ENCODE measurements around the gene NAV3. TPM values are rescaled to one million over a fixed set of nuclear protein-coding genes. Genes with fewer than 3 reads are reported as not detected.

NAV3 gene
- total RNA-seq, 2 experiments from 2014 or later = not detected

- H3K27me3 Mint-ChIP-seq (ENCODE audit: low read depth) = no peaks in the 10 kb centered on the region
- H3K27ac Mint-ChIP-seq = no peak overlapping the region
- H3K36me3 Mint-ChIP-seq (ENCODE audit: low read depth) = no peaks in the 10 kb centered on the region
- no peak for DNase-seq
- peaks cover 6% of the 10 kb centered on the region for H3K9me3 Mint-ChIP-seq
- intact Hi-C loops (cut with micrococcal nuclease) = no loop called here
- H3K4me1 Mint-ChIP-seq (ENCODE audit: low read depth) = no peaks in the 10 kb centered on the region
- CTCF ChIA-PET = no interaction called here
- H3K4me3 Mint-ChIP-seq = no peak overlapping the region
Observed at GRCh38 chr12:78038986-78039385, 208.3 kb downstream of the NAV3 start.

- Mint-ChIP-seq H3K36me3 (ENCODE audit: low read depth) (no peaks in the 10 kb centered on the region), H3K27ac (no peak overlapping the region), H3K9me3 (peaks cover 12% of the 10 kb centered on the region), H3K27me3 (ENCODE audit: low read depth) (no peaks in the 10 kb centered on the region), H3K4me1 (ENCODE audit: low read depth) (no peaks in the 10 kb centered on the region), H3K4me3 (no peak overlapping the region)
- CTCF ChIA-PET = no interaction called here
- intact Hi-C loops (cut with micrococcal nuclease) = no loop called here
- DNase-seq = no peak
Observed at GRCh38 chr12:78040111-78040510, 209.4 kb downstream of the NAV3 start.

- H3K27me3 Mint-ChIP-seq (ENCODE audit: low read depth) = no peaks in the 10 kb centered on the region
- no peaks in the 10 kb centered on the region for H3K4me1 Mint-ChIP-seq (ENCODE audit: low read depth)
- CTCF ChIA-PET = no interaction called here
- H3K9me3 Mint-ChIP-seq = peaks cover 18% of the 10 kb centered on the region
- H3K27ac Mint-ChIP-seq = no peak overlapping the region
- DNase-seq = no peak
- no peak overlapping the region for H3K4me3 Mint-ChIP-seq
- intact Hi-C loops (cut with micrococcal nuclease) = no loop called here
- H3K36me3 Mint-ChIP-seq (ENCODE audit: low read depth) = no peaks in the 10 kb centered on the region
Observed at GRCh38 chr12:78050790-78051189, 220.1 kb downstream of the NAV3 start.

- CTCF ChIA-PET = no interaction called here
- H3K27ac Mint-ChIP-seq = no peak overlapping the region
- no peaks in the 10 kb centered on the region for H3K9me3 Mint-ChIP-seq
- no peaks in the 10 kb centered on the region for H3K4me1 Mint-ChIP-seq (ENCODE audit: low read depth)
- no peaks in the 10 kb centered on the region for H3K36me3 Mint-ChIP-seq (ENCODE audit: low read depth)
- intact Hi-C loops (cut with micrococcal nuclease) = no loop called here
- DNase-seq = no peak
- no peaks in the 10 kb centered on the region for H3K27me3 Mint-ChIP-seq (ENCODE audit: low read depth)
- H3K4me3 Mint-ChIP-seq = no peak overlapping the region
Observed at GRCh38 chr12:78055545-78055944, 224.9 kb downstream of the NAV3 start.

GRCh38 chr12:78057075-78057474 lies 226.4 kb downstream of the NAV3 start:
- intact Hi-C loops (cut with micrococcal nuclease) = no loop called here
- no peaks in the 10 kb centered on the region for H3K9me3 Mint-ChIP-seq
- CTCF ChIA-PET = no interaction called here

GRCh38 chr12:78060186-78060585 lies 229.5 kb downstream of the NAV3 start:
- H3K27ac Mint-ChIP-seq = no peak overlapping the region
- no peaks in the 10 kb centered on the region for H3K36me3 Mint-ChIP-seq (ENCODE audit: low read depth)
- H3K4me1 Mint-ChIP-seq (ENCODE audit: low read depth) = no peaks in the 10 kb centered on the region
- no peaks in the 10 kb centered on the region for H3K9me3 Mint-ChIP-seq
- no peak for DNase-seq
- CTCF ChIA-PET = no interaction called here
- no peak overlapping the region for H3K4me3 Mint-ChIP-seq
- intact Hi-C loops (cut with micrococcal nuclease) = no loop called here
- H3K27me3 Mint-ChIP-seq (ENCODE audit: low read depth) = no peaks in the 10 kb centered on the region

More at GRCh38 chr12:78057075-78057474, 226.4 kb downstream of the NAV3 start:
- no peaks in the 10 kb centered on the region for H3K36me3 Mint-ChIP-seq (ENCODE audit: low read depth)
- no peak overlapping the region for H3K27ac Mint-ChIP-seq
- H3K4me1 Mint-ChIP-seq (ENCODE audit: low read depth) = no peaks in the 10 kb centered on the region
- no peaks in the 10 kb centered on the region for H3K27me3 Mint-ChIP-seq (ENCODE audit: low read depth)
- H3K4me3 Mint-ChIP-seq = no peak overlapping the region
- no peak for DNase-seq

GRCh38 chr12:78062786-78063185 lies 232.1 kb downstream of the NAV3 start:
- no peaks in the 10 kb centered on the region for H3K4me1 Mint-ChIP-seq (ENCODE audit: low read depth)

GRCh38 chr12:78081590-78082314 lies 251.1 kb downstream of the NAV3 start:
- Mint-ChIP-seq H3K27me3 (ENCODE audit: low read depth) (no peaks in the 10 kb centered on the region), H3K27ac (no peak overlapping the region), H3K9me3 (no peaks in the 10 kb centered on the region), H3K4me3 (no peak overlapping the region), H3K4me1 (ENCODE audit: low read depth) (no peaks in the 10 kb centered on the region), H3K36me3 (ENCODE audit: low read depth) (no peaks in the 10 kb centered on the region)
- DNase-seq = no peak
- CTCF ChIA-PET = no interaction called here
- intact Hi-C loops (cut with micrococcal nuclease) = no loop called here

More at GRCh38 chr12:78062786-78063185, 232.1 kb downstream of the NAV3 start:
- no peak for DNase-seq
- intact Hi-C loops (cut with micrococcal nuclease) = no loop called here
- Mint-ChIP-seq H3K36me3 (ENCODE audit: low read depth) (no peaks in the 10 kb centered on the region), H3K27me3 (ENCODE audit: low read depth) (no peaks in the 10 kb centered on the region), H3K9me3 (no peaks in the 10 kb centered on the region), H3K27ac (no peak overlapping the region), H3K4me3 (no peak overlapping the region)
- CTCF ChIA-PET = no interaction called here

GRCh38 chr12:78085542-78086182 lies 255.0 kb downstream of the NAV3 start:
- no peaks in the 10 kb centered on the region for H3K4me1 Mint-ChIP-seq (ENCODE audit: low read depth)
- H3K4me3 Mint-ChIP-seq = no peak overlapping the region
- H3K36me3 Mint-ChIP-seq (ENCODE audit: low read depth) = no peaks in the 10 kb centered on the region
- CTCF ChIA-PET = no interaction called here
- no peaks in the 10 kb centered on the region for H3K9me3 Mint-ChIP-seq
- intact Hi-C loops (cut with micrococcal nuclease) = no loop called here
- no peak for DNase-seq
- H3K27ac Mint-ChIP-seq = no peak overlapping the region
- no peaks in the 10 kb centered on the region for H3K27me3 Mint-ChIP-seq (ENCODE audit: low read depth)

- CTCF ChIA-PET = no interaction called here
- Mint-ChIP-seq H3K9me3 (no peaks in the 10 kb centered on the region), H3K27ac (no peak overlapping the region), H3K4me3 (no peak overlapping the region), H3K4me1 (ENCODE audit: low read depth) (no peaks in the 10 kb centered on the region), H3K27me3 (ENCODE audit: low read depth) (no peaks in the 10 kb centered on the region), H3K36me3 (ENCODE audit: low read depth) (no peaks in the 10 kb centered on the region)
- DNase-seq = no peak
- intact Hi-C loops (cut with micrococcal nuclease) = no loop called here
Observed at GRCh38 chr12:78086553-78087362, 256.1 kb downstream of the NAV3 start.

GRCh38 chr12:78087363-78087675 lies 256.6 kb downstream of the NAV3 start:
- Mint-ChIP-seq H3K9me3 (no peaks in the 10 kb centered on the region), H3K27ac (no peak overlapping the region), H3K4me1 (ENCODE audit: low read depth) (no peaks in the 10 kb centered on the region), H3K27me3 (ENCODE audit: low read depth) (no peaks in the 10 kb centered on the region), H3K36me3 (ENCODE audit: low read depth) (no peaks in the 10 kb centered on the region), H3K4me3 (no peak overlapping the region)
- CTCF ChIA-PET = no interaction called here
- intact Hi-C loops (cut with micrococcal nuclease) = no loop called here
- DNase-seq = no peak

GRCh38 chr12:78088391-78088832 lies 257.7 kb downstream of the NAV3 start:
- no peaks in the 10 kb centered on the region for H3K36me3 Mint-ChIP-seq (ENCODE audit: low read depth)
- intact Hi-C loops (cut with micrococcal nuclease) = no loop called here
- H3K27ac Mint-ChIP-seq = no peak overlapping the region
- no peaks in the 10 kb centered on the region for H3K4me1 Mint-ChIP-seq (ENCODE audit: low read depth)
- no peaks in the 10 kb centered on the region for H3K27me3 Mint-ChIP-seq (ENCODE audit: low read depth)
- CTCF ChIA-PET = no interaction called here
- H3K9me3 Mint-ChIP-seq = no peaks in the 10 kb centered on the region
- no peak for DNase-seq
- H3K4me3 Mint-ChIP-seq = no peak overlapping the region

- Mint-ChIP-seq H3K27me3 (ENCODE audit: low read depth) (no peaks in the 10 kb centered on the region), H3K36me3 (ENCODE audit: low read depth) (no peaks in the 10 kb centered on the region)
- CTCF ChIA-PET = no interaction called here
Observed at GRCh38 chr12:78090266-78090665, 259.6 kb downstream of the NAV3 start.

More at GRCh38 chr12:78090266-78090665, 259.6 kb downstream of the NAV3 start:
- Mint-ChIP-seq H3K27ac (no peak overlapping the region), H3K4me1 (ENCODE audit: low read depth) (no peaks in the 10 kb centered on the region), H3K4me3 (no peak overlapping the region), H3K9me3 (no peaks in the 10 kb centered on the region)
- intact Hi-C loops (cut with micrococcal nuclease) = no loop called here
- no peak for DNase-seq

Measured in activated naive CD4-positive, alpha-beta T cell treated with anti-CD3 and anti-CD28 coated beads for 36 hours (primary cell).